GM12872 (cell line): ENCODE measurements around the gene SPDYE2.
"Not testable (repeated sequence)": the region's sequence is repeated elsewhere in the genome, so short reads cannot be mapped to it uniquely, and the experiment has no call there.

Experiments
- TF ChIP-seq, protein P1 (sequence below): IDR thresholded peaks from 3 replicates; pipeline ENCODE4 v1.5.1; 2011; ENCODE audit warnings: low read depth, mild to moderate bottlenecking, low read length, moderate library complexity; ENCODE audit not compliant: insufficient read depth

SPDYE2 gene, protein sequence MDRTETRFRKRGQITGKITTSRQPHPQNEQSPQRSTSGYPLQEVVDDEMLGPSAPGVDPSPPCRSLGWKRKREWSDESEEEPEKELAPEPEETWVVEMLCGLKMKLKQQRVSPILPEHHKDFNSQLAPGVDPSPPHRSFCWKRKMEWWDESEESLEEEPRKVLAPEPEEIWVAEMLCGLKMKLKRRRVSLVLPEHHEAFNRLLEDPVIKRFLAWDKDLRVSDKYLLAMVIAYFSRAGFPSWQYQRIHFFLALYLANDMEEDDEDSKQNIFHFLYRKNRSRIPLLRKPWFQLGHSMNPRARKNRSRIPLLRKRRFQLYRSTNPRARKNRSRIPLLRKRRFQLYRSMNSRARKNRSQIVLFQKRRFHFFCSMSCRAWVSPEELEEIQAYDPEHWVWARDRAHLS

DNA sequence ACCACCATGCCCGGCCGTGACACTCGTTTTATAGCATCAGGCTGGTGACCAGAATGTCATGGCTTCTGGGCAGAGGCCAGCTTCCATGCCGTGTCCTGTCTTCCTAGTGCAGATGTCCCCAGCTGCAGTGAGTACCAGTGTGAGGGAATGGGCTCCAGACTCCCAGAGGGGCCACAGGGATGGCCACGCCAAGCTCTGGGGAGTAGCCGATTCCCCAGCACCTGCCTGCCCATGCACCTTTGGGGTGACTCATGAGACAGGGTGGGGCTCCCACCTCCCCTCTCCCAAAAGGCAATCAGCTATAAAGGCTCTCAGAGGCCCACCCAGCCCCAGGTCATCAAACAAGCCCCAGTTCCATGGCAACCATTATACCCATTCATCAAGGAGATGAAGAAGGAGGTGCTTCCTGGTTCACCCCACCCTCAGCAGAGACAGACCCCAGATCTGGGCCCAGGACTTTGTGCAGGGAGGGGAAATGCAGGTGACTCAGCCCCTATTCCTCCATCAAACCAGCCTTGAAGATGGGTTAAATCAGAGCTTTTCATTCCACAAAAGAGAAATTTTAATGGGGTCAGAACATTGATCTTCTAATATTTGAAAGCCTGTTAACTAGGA, at the start of gene SPDYE2:
TSS of gene SPDYE2 (plus strand) at position 419 of the 615 bp plus-strand sequence. CDS start 2,030 bp downstream, outside the sequence.
- TF ChIP-seq, protein P1, sequence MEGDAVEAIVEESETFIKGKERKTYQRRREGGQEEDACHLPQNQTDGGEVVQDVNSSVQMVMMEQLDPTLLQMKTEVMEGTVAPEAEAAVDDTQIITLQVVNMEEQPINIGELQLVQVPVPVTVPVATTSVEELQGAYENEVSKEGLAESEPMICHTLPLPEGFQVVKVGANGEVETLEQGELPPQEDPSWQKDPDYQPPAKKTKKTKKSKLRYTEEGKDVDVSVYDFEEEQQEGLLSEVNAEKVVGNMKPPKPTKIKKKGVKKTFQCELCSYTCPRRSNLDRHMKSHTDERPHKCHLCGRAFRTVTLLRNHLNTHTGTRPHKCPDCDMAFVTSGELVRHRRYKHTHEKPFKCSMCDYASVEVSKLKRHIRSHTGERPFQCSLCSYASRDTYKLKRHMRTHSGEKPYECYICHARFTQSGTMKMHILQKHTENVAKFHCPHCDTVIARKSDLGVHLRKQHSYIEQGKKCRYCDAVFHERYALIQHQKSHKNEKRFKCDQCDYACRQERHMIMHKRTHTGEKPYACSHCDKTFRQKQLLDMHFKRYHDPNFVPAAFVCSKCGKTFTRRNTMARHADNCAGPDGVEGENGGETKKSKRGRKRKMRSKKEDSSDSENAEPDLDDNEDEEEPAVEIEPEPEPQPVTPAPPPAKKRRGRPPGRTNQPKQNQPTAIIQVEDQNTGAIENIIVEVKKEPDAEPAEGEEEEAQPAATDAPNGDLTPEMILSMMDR: not testable (repeated sequence)

DNA sequence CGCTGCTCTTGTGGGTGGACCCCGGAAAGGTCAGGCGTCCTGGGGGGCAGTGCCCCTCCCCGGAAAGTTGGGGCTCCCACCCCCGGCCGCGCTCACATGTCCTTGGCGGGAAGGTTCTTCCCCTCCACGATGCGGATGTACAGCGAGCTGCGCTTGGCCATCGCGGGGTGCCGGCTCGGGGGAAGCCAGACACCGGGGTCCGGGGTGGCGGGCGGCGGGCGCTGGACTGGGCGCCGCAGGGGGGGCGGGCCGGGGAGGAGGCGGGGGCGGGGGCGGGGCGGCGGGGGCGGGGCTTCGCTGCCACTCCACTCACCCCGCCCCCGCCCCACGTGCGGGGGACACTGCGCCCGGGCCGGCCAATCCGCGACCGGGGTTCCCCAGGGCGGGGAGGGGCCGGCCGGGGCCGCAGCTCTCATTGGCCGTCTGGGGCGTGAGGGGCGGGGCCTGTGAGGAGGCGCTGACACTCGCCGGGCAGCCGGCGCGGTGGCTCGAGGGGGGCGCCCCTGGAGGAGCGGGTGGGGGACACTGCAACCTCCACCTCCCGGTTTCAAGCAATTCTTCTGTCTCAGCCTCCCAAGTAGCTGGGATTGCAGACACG, 33.4 kb upstream of the SPDYE2 start, which contains the start of gene RASA4B:
TSS of gene RASA4B (minus strand) at position 228 of the 598 bp plus-strand sequence. CDS start at position 161, 67 bp downstream.
- TF ChIP-seq, protein P1: not testable (repeated sequence)

DNA sequence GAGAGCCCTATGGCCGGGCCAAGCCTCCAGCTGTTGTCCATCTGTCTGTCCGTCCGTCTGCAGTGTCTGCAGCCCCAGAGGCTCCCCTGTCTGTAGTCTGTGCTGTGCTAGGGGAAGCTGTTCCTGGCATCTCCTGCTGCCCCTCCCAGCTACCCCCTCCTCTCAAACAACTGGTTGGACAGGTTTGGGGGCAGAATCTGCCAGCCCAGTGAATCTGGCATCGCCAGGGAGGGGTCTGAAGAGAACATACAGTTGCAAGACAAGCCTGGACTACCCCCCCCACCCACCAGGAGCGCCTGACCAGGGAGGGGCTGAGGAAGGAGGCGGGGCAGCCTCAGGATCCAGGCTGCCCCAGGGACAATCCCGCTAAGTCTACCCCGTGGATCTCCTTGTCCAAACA, 7.4 kb upstream of the SPDYE2 start, which contains the start of gene UPK3BL2:
TSS of gene UPK3BL2 (minus strand) at position 101 of the 400 bp plus-strand sequence. CDS start at position 41, 60 bp downstream.
- TF ChIP-seq, protein P1: not testable (repeated sequence)

DNA sequence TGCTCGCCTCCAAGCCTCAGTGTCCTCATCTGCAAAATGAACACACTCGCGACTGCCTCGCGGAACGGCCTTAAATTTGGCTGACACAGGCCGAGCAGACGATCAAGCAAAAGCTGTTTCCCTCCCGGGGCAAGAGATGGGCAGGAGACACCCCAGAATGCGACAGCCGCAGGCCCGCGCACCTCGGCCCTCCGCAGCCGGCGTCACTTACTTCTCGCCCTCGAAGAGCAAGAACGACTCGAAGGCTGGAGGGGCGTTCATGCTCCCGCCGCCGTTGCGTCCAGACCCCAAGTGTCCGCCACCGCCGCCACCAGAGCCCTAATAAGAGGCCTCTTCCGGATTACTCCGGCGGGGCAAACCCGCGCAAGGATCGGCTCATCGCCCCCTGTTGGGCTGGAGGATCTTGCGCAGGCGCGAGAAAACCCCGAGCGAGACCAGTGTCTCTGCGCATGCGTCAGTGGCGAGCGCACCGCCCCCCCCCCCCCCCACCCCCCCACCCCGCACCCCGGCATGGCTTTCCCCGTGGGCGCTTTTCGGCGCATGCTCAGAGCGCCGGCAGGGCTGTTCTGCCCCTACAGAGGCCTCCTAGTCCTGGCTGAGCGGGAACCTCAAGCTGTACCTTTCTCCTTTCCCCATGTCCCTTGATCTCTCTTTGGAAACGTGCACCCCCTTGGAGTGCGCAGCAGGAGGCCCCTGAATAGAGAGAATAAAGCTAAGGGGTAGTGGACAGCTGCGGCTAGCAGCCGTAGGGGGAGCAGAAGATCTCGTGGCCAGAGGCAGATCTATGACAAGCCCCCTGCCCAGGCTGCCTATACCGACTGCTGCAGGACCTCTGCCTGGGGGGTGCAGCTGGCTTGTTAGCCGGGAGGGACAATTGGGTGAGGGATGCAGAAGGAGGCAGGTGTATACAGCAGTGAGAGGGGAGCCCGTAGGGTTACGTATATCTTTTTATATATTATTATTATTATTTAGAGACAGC, 21.5 kb downstream of the SPDYE2 start, which contains the start of gene POLR2J3:
TSS of gene POLR2J3 (minus strand) at position 323 of the 979 bp plus-strand sequence. CDS start at position 261, 62 bp downstream.
- TF ChIP-seq, protein P1: peak; percentile 66
